ENCODE results near the gene SAXO2. TPM values are rescaled to one million over a fixed set of nuclear protein-coding genes. Genes with fewer than 3 reads are reported as not detected.
"Not testable (repeated sequence)": the region's sequence is repeated elsewhere in the genome, so short reads cannot be mapped to it uniquely, and the experiment has no call there.

SAXO2 gene
- total RNA-seq, 4 donors from 2014 or later: 0.12 to 9.0 (median 0.50) TPM

- WGBS, 2 donors (ENCODE audit: low coverage in 1 of 2): 90 to 93% methylated on average over 5 of the region's 5 CpGs
- H3K4me3 ChIP-seq: no peak overlapping the region
- peaks cover 0 to 57% of the 10 kb centered on the region in 2 donors for H3K36me3 ChIP-seq
- H3K27me3 ChIP-seq: no peaks in the 10 kb centered on the region
- H3K4me1 ChIP-seq: no peaks in the 10 kb centered on the region
- no peak for ATAC-seq
- no peak overlapping the region for H3K27ac ChIP-seq
- TF ChIP-seq, protein P1, sequence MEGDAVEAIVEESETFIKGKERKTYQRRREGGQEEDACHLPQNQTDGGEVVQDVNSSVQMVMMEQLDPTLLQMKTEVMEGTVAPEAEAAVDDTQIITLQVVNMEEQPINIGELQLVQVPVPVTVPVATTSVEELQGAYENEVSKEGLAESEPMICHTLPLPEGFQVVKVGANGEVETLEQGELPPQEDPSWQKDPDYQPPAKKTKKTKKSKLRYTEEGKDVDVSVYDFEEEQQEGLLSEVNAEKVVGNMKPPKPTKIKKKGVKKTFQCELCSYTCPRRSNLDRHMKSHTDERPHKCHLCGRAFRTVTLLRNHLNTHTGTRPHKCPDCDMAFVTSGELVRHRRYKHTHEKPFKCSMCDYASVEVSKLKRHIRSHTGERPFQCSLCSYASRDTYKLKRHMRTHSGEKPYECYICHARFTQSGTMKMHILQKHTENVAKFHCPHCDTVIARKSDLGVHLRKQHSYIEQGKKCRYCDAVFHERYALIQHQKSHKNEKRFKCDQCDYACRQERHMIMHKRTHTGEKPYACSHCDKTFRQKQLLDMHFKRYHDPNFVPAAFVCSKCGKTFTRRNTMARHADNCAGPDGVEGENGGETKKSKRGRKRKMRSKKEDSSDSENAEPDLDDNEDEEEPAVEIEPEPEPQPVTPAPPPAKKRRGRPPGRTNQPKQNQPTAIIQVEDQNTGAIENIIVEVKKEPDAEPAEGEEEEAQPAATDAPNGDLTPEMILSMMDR (IDR thresholded peaks at IDR 0.05): no peak
- no peak for TF ChIP-seq EP300 (IDR thresholded peaks at IDR 0.05)
- no peaks in the 10 kb centered on the region for H3K9me3 ChIP-seq
Observed at GRCh38 chr15:82239685-82240391, 22.8 kb upstream of the SAXO2 start.

DNA sequence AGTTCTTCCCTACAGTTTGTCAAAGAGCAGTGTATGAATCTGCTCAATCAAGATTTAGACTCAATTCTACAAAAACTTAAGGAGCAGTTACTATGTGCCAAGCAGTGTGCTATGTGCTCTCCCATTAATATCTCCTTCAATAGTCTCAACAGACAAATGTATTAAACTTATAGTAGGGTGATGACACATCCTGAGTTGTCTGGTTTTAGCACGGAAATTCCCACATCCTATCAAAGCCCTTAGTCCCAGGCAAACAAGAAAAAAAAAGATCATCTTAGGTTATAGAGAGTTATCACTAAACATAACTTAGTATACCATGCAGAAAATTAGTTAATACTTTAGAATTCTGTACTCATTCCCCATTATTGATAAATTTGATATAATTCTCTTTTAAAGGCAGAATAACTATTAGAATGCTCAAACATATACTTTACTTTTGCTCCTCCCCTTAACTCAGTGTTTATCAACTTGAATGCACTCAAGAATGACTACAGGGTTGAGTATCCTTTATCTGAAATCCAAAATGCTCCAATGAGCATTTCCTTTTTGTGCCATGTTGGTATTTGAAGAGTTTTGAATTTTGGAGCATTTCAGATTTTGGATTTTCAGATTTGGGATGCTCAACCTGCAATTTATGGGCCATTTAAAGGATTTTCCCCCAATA is 20.6 kb upstream of the SAXO2 start:
- H3K27ac ChIP-seq, H3K4me3 ChIP-seq, H3K27me3 ChIP-seq, ATAC-seq, H3K9me3 ChIP-seq, H3K4me1 ChIP-seq: not testable (repeated sequence)
- peaks cover 0 to 63% of the 10 kb centered on the region in 2 donors for H3K36me3 ChIP-seq
- WGBS, 2 donors (ENCODE audit: low coverage in 1 of 2): 75 to 100% methylated on average over 1 of the region's 1 CpG

DNA sequence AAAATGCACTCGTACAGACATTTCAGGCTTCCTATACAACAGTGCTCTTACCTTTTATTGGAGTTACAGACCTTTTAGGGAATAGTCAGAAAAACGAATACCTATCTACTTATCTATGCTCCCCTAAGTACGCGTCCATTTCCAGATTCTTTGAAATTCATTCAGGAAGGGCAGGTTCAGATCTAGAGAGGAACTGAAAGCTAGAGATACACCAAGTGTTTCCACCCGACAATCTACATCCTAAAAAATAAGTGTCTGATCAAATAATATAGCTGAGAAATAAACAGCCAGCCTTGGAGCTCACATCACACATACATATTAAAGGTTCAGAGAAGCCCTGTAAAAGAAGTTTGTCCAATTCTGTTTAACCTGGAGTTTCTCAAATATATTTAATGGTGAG is 19.0 kb upstream of the SAXO2 start:
- not testable (repeated sequence) for H3K4me1 ChIP-seq, H3K9me3 ChIP-seq, H3K4me3 ChIP-seq, H3K27me3 ChIP-seq, ATAC-seq, H3K27ac ChIP-seq
- peaks cover 0 to 54% of the 10 kb centered on the region in 2 donors for H3K36me3 ChIP-seq
- 78 to 83% methylated on average over 1 to 3 of the region's 5 CpGs for WGBS, 2 donors (ENCODE audit: low coverage in 1 of 2)

GRCh38 chr15:82245956-82246355 is 16.7 kb upstream of the SAXO2 start:
- not testable (repeated sequence) for H3K27ac ChIP-seq, H3K4me1 ChIP-seq, H3K27me3 ChIP-seq, H3K9me3 ChIP-seq, H3K4me3 ChIP-seq, ATAC-seq
- peaks cover 0 to 38% of the 10 kb centered on the region in 2 donors for H3K36me3 ChIP-seq
- 92% methylated on average over 5 of the region's 5 CpGs for WGBS, 2 donors (ENCODE audit: low coverage in 1 of 2)

DNA sequence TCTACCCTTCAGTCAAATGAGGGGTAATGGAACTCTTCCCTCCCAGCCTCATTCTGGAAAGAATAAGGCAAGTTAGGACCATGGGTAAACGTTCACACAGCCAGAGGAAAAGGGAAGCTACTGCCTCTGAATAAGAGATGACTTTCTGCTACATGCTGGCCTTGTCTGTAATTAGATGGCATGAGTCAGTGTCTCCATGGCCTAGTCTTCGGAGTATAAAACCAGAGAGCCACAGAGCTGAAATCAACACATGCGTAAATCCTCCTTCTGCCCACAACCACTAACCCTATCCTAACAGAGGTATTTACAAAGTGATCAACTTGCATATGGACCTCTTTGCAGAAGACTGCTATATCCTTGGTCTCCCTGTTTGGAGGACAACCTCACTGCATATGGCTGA is 14.4 kb upstream of the SAXO2 start:
- H3K27me3 ChIP-seq, H3K27ac ChIP-seq, H3K4me3 ChIP-seq, H3K9me3 ChIP-seq, ATAC-seq, H3K4me1 ChIP-seq: not testable (repeated sequence)
- 92 to 100% methylated on average over 1 to 2 of the region's 3 CpGs for WGBS, 2 donors (ENCODE audit: low coverage in 1 of 2)
- H3K36me3 ChIP-seq: peaks cover 0 to 47% of the 10 kb centered on the region in 2 donors

DNA sequence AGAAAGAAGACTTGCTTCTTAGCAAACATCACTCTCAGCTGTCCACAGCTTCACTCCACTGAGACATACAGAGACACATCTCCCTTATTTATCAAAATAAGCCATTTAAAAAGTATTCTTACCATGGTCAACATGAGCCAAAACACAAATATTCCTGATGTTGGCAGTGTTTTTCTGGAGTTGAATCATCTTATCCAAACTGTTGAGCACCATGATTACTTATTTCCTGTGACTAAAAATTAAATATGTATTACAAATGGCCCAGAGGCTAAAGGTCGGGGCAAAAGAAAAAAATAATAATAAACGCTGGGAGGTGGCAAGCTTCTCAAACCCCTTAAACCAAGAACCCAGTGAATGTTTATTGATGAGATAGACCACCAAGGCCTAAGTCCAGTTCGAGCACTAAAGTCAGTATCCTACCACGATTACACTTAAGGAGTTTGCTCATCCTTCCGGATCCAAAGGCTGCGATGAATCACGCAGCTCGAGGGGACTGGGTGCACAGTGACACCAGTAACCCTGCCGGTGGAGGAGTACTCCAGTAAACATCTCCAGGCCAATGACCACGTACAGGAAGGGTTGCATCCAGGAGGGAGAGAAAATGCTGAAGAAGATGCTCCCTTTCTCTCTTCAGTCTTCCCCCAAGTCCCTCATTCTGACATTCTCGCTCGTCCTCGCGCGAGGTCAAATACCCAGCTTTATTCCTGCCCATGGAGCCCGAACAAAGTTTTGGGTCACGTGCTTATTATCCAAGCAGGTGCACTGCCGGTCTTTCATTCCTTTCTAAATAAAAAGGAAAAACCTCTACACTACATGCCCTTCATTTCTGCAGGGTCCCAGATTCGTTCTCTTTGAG is 824 bp upstream of the SAXO2 start:
- not testable (repeated sequence) for H3K9me3 ChIP-seq, H3K27me3 ChIP-seq
- Histone ChIP-seq H3K36me3 (peaks cover 0 to 19% of the 10 kb centered on the region in 2 donors), H3K4me3 (peak overlapping the region; percentile 64 to 90), H3K4me1 (peaks cover 0 to 29% (median 0%) of the 10 kb centered on the region in 3 donors), H3K27ac (peak overlapping the region; percentile 3 to 86 (median 82))
- peak; percentile 27 for ATAC-seq
- WGBS, 2 donors (ENCODE audit: low coverage in 1 of 2): 2 to 3% methylated on average over 13 to 16 of the region's 19 CpGs

- Histone ChIP-seq H3K27ac (peak overlapping the region in 3 of 4 donors; percentile 80 to 86 (median 83)), H3K4me1 (peaks cover 0 to 29% (median 0%) of the 10 kb centered on the region in 3 donors), H3K27me3 (no peaks in the 10 kb centered on the region), H3K36me3 (peaks cover 0 to 6% of the 10 kb centered on the region in 2 donors), H3K4me3 (peak overlapping the region; percentile 64 to 90), H3K9me3 (no peaks in the 10 kb centered on the region)
- no peak for ATAC-seq
- TF ChIP-seq EP300 (IDR thresholded peaks at IDR 0.05) (no peak), POLR2AphosphoS5 (IDR thresholded peaks at IDR 0.05) (no peak), POLR2A (IDR thresholded peaks at IDR 0.05) (no peak)
- TF ChIP-seq, protein P1 (IDR thresholded peaks at IDR 0.05): no peak
- WGBS, 2 donors (ENCODE audit: low coverage in 1 of 2): 20 to 32% methylated on average over 3 of the region's 3 CpGs
Observed at GRCh38 chr15:82263350-82263749, 732 bp downstream of the SAXO2 start.

GRCh38 chr15:82267137-82267536 is 4.5 kb downstream of the SAXO2 start:
- not testable (repeated sequence) for H3K9me3 ChIP-seq, H3K36me3 ChIP-seq, H3K27ac ChIP-seq, ATAC-seq, H3K4me1 ChIP-seq, H3K4me3 ChIP-seq, H3K27me3 ChIP-seq
- WGBS, 2 donors (ENCODE audit: low coverage in 1 of 2): 72 to 79% methylated on average over 2 of the region's 2 CpGs

GRCh38 chr15:82268454-82268853 is 5.8 kb downstream of the SAXO2 start:
- H3K9me3 ChIP-seq, H3K27ac ChIP-seq, H3K4me3 ChIP-seq, H3K27me3 ChIP-seq, H3K4me1 ChIP-seq, ATAC-seq, H3K36me3 ChIP-seq: not testable (repeated sequence)
- WGBS, 2 donors (ENCODE audit: low coverage in 1 of 2): 14 to 60% methylated on average over 2 of the region's 2 CpGs

All from gastroesophageal sphincter (tissue), 4 donors.